K562 (cell line): ENCODE data around the gene MFAP1. TPM values are rescaled to one million over a fixed set of nuclear protein-coding genes. Genes with fewer than 3 reads are reported as not detected.

Experiments
- CTCF ChIP-seq, 3 experiments: IDR thresholded peaks in 2 of 3; conservative IDR thresholded peaks in 1 of 3; 2 replicates each; pipeline ENCODE4 v1.5.1; 2011 to 2012; ENCODE audit warnings: low read length in 3 of 3, mild to moderate bottlenecking in 3 of 3, control low read depth in 2 of 3, improper control_type of control experiment in 1 of 3, inconsistent platforms in 1 of 3, low read depth in 1 of 3, mixed read lengths in 1 of 3, moderate library complexity in 1 of 3; ENCODE audit not compliant: insufficient read depth in 2 of 3
- EP400 ChIP-seq: fragments of 450-650 bp; IDR thresholded peaks from 2 replicates; pipeline ENCODE4 v1.6.1; 2017; ENCODE audit warnings: antibody characterized with exemption, mild to moderate bottlenecking, moderate library complexity
- FOXP1 ChIP-seq: sonication (generic); formaldehyde crosslinking; IDR thresholded peaks from 2 replicates; pipeline ENCODE4 v1.8.0; 2022; ENCODE audit warnings: mild to moderate bottlenecking, missing genetic modification reagents
- HDAC8 ChIP-seq: fragments of 450-650 bp; IDR thresholded peaks from 2 replicates; pipeline ENCODE4 v1.6.1; 2016; ENCODE audit warnings: mild to moderate bottlenecking, missing genetic modification characterization, moderate library complexity, missing compliant biosample characterization
- HMG20A ChIP-seq: fragments of 450-650 bp; formaldehyde crosslinking; conservative IDR thresholded peaks from 2 replicates; pipeline ENCODE4 v1.4.0; 2020; ENCODE audit warnings: mild to moderate bottlenecking, mixed read lengths
- L3MBTL2 ChIP-seq: fragments of 450-650 bp; IDR thresholded peaks from 2 replicates; pipeline ENCODE4 v1.6.1; 2016; ENCODE audit warnings: mild to moderate bottlenecking, moderate library complexity
- MAX ChIP-seq: sonication (generic); formaldehyde crosslinking; IDR thresholded peaks from 2 replicates; pipeline ENCODE4 v1.9.0; 2022; ENCODE audit warnings: mild to moderate bottlenecking, missing genetic modification reagents
- MAZ ChIP-seq, 2 experiments: fragments of 450-650 bp in 1 of 2; sonication (generic) in 1 of 2; formaldehyde crosslinking; IDR thresholded peaks in 1 of 2; conservative IDR thresholded peaks in 1 of 2; 2 replicates each; pipeline versions ENCODE4 v1.4.0 to v1.5.0; 2020; ENCODE audit warnings: mild to moderate bottlenecking in 1 of 2, missing genetic modification reagents in 1 of 2
- NFIC ChIP-seq: fragments of 450-650 bp; IDR thresholded peaks from 2 replicates; pipeline ENCODE4 v1.6.1; 2017; ENCODE audit warnings: mild to moderate bottlenecking, inconsistent platforms
- POLR2A ChIP-seq: fragments of 450-650 bp; conservative IDR thresholded peaks from 2 replicates; pipeline ENCODE4 v1.6.1; 2016
- TBP ChIP-seq: optimal IDR thresholded peaks from 2 replicates; pipeline ENCODE3; 2011; ENCODE audit warnings: low read depth, low read length, improper control_type of control experiment
- U2AF2 ChIP-seq: fragments of 200-400 bp; formaldehyde crosslinking; optimal IDR thresholded peaks from 2 replicates; pipeline ENCODE3; 2017; ENCODE audit warnings: low read depth, mild to moderate bottlenecking, low read length
- ZNF217 ChIP-seq: sonication (generic); formaldehyde crosslinking; IDR thresholded peaks from 2 replicates; pipeline ENCODE4 v1.8.0; 2022; ENCODE audit warnings: mild to moderate bottlenecking, missing genetic modification reagents
- ZNF551 ChIP-seq: fragments of 250-450 bp; sonication (Bioruptor Pico); IDR thresholded peaks from 2 replicates; pipeline ENCODE4 v1.5.0; 2021; ENCODE audit warnings: mild to moderate bottlenecking, moderate library complexity
- ZNF589 ChIP-seq: fragments of 200-800 bp; sonication (Bioruptor generic); IDR thresholded peaks from 2 replicates; pipeline ENCODE4 v1.6.1; 2016; ENCODE audit warnings: low read depth, missing genetic modification characterization, missing compliant biosample characterization
- ZNF592 ChIP-seq: fragments of 450-650 bp; IDR thresholded peaks from 2 replicates; pipeline ENCODE4 v1.6.1; 2017; ENCODE audit warnings: antibody characterized with exemption, mild to moderate bottlenecking
- polyA plus RNA-seq, 8 experiments: library from polyadenylated mRNA; depleted of rRNA in 4 of 8; stranded (reverse) in 5 of 8; unstranded in 3 of 8; fragments of >200 nt; fragmentation: Nextera tagmentation in 2 of 8; fragmentation: Illumina TruSeq in 1 of 8; extraction: Ambion mirVana in 2 of 8; extraction: Trizol in 1 of 8; gene quantifications; 2 replicates each; pipeline versions ENCODE4 v1.2.1 to v1.2.3, GENCODE V29; 2011 to 2014; ENCODE audit warnings: inconsistent platforms in 1 of 8, missing spikeins in 1 of 8
- total RNA-seq, 7 experiments: library from RNA; depleted of rRNA in 6 of 7; stranded (reverse); fragments of >200 nt in 6 of 7; fragmentation: Illumina TruSeq in 2 of 7; extraction: Trizol in 2 of 7; gene quantifications; 2 replicates each; pipeline versions ENCODE4 v1.2.1 to v1.2.3, GENCODE V29; 2011 to 2021; ENCODE audit warnings: low replicate concordance in 1 of 7
- TF ChIP-seq, protein P1 (sequence below), 2 experiments: fragments of 200-800 bp in 1 of 2; sonication (Bioruptor generic) in 1 of 2; sonication (generic) in 1 of 2; formaldehyde crosslinking in 1 of 2; IDR thresholded peaks in 1 of 2; conservative IDR thresholded peaks in 1 of 2; 2 replicates each; pipeline versions ENCODE4 v1.5.0 to v1.6.1; 2016 to 2020; ENCODE audit warnings: missing compliant biosample characterization in 1 of 2, missing genetic modification characterization in 1 of 2, missing genetic modification reagents in 1 of 2

The MFAP1 gene
- total and polyA plus RNA-seq, 9 of the 15 experiments (the other 6 are each of a cell fraction or from before 2014, with no cell fraction given), result 34.9 to 64.1 (median 48.2) TPM

DNA sequence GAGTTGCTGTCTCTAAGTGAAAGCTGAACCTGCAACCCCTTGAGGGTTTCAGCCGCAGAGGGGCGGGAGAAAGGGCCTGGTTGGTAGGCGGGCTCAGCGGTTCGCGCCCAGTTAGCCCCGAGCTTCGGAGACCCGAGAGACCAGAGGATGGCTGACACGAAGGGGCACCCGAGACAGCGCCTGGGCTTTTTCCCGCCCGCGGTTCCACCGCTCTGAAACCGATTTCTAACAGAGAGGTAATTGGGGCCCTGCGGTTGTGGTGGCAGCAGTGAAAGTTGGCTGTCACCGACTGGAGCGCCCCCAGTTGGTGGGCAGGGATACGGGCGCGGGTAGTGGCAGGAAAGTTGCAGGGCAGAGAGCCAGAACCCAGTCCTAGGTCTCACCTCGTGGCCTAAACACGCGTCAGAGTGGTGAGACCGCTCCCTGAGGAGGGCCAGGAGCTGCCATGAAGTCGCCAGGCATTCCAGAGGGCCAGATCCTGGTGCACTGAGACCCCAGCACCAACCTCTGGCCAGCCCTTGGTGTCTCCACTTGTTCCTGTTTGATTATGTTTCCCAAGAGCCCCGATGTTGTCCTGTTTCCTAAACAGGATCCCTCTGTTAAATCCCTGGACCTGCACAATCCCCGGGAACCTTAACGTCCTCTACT, 47.1 kb downstream of the MFAP1 start (continued):
- TF ChIP-seq ZNF592 (peak; percentile 55), EP400 (peak; percentile 66), MAZ (CRISPR knock-in tag; conservative IDR thresholded peaks at IDR 0.05 in 1 of 2, IDR thresholded peaks at IDR 0.05 in 1 of 2) (0 out of 4 replicates have a peak, but pooled peaks of 1 of the 2 experiments have one; percentile 4), HMG20A (CRISPR knock-in tag) (no peak), ZNF589 (0 out of 2 replicates have a peak, but pooled peaks have one; percentile 28), ZNF551 (CRISPR knock-in tag) (no peak), TBP (peak; percentile 30), U2AF2 (no peak), POLR2A (0 out of 2 replicates have a peak, but pooled peaks have one; percentile 39), NFIC (peak; percentile 73), HDAC8 (tag) (0 out of 2 replicates have a peak, but pooled peaks have one; percentile 20), L3MBTL2 (peak; percentile 75), MAX (peak; percentile 43), ZNF217 (CRISPR knock-in tag) (no peak), FOXP1 (CRISPR knock-in tag) (no peak), CTCF (IDR thresholded peaks at IDR 0.05 in 2 of 3, conservative IDR thresholded peaks at IDR 0.05 in 1 of 3; ENCODE audit: insufficient read depth in 2 of 3, low read depth in 1 of 3, low read length in 3 of 3) (peak; percentile 39 to 61 (median 41); a peak in 5 of 6 replicates)
- TF ChIP-seq, protein P1, sequence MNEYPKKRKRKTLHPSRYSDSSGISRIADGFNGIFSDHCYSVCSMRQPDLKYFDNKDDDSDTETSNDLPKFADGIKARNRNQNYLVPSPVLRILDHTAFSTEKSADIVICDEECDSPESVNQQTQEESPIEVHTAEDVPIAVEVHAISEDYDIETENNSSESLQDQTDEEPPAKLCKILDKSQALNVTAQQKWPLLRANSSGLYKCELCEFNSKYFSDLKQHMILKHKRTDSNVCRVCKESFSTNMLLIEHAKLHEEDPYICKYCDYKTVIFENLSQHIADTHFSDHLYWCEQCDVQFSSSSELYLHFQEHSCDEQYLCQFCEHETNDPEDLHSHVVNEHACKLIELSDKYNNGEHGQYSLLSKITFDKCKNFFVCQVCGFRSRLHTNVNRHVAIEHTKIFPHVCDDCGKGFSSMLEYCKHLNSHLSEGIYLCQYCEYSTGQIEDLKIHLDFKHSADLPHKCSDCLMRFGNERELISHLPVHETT (CRISPR knock-in tag; conservative IDR thresholded peaks at IDR 0.05 in 1 of 2, IDR thresholded peaks at IDR 0.05 in 1 of 2), result 0 out of 4 replicates have a peak, but pooled peaks of 1 of the 2 experiments have one; percentile 24
